Hepatocyte (in vitro differentiated cells): ENCODE results near the gene CCL18.

Source experiments
- CTCF ChIP-seq: fragments of 200-600 bp; sonication (generic); IDR thresholded peaks from 2 replicates; pipeline ENCODE4 v1.5.1; 2016; ENCODE audit warnings: antibody characterized with exemption, mild to moderate bottlenecking; ENCODE audit not compliant: poor library complexity
- EZH2 ChIP-seq: fragments of 200-600 bp; sonication (generic); IDR thresholded peaks from 2 replicates; pipeline ENCODE4 v1.6.1; 2016; ENCODE audit warnings: antibody characterized with exemption, mild to moderate bottlenecking, borderline replicate concordance
- EZH2phosphoT487 ChIP-seq: fragments of 200-600 bp; sonication (generic); IDR thresholded peaks from one replicate; pipeline ENCODE4 v1.6.1; 2018; ENCODE audit warnings: antibody characterized with exemption, mild to moderate bottlenecking, low read depth, moderate library complexity; ENCODE audit not compliant: unreplicated experiment, severe bottlenecking

GRCh38 chr17:36074365-36074764 is 10.3 kb downstream of the CCL18 start:
- TF ChIP-seq CTCF = no peak
- no peak for TF ChIP-seq EZH2
- TF ChIP-seq EZH2phosphoT487 = no peak
